HEK293 (cell line): ENCODE results near the gene IL1RAPL1.
A peak's percentile ranks its signal among the peaks of the same experiment; 100 is the strongest.

ENCODE experiments used
- CTCF ChIA-PET: fragments of 350-600 bp; formaldehyde crosslinking; extraction: SDS; loops from one replicate; lab custom pipeline; 2021; ENCODE audit warnings: antibody characterized with exemption; lab: Yijun Ruan, JAX
- POLR2A ChIA-PET: fragments of 300-600 bp; formaldehyde crosslinking; extraction: SDS; loops from one replicate; lab custom pipeline; 2020; ENCODE audit warnings: antibody characterized with exemption, inconsistent platforms; lab: Yijun Ruan, JAX
- H3K27ac ChIP-seq: fragments of 200-500 bp; sonication (Bioruptor generic); 2 replicates; pipeline ENCODE4 v1.5.1; 2014; ENCODE audit warnings: low read depth, low read length, control low read depth, inconsistent platforms; ENCODE audit errors: extremely low read depth
- H3K36me3 ChIP-seq, 2 experiments: fragments of 200-500 bp in 1 of 2; sonication (Bioruptor generic) in 1 of 2; 1 replicate in 1 of 2; 2 replicates in 1 of 2; pipeline ENCODE4 v1.5.1; 2014 to 2017; ENCODE audit warnings: inconsistent platforms in 2 of 2, low read length in 2 of 2; ENCODE audit not compliant: control insufficient read depth in 2 of 2, insufficient read depth in 1 of 2
- H3K4me1 ChIP-seq: fragments of 200-500 bp; sonication (Bioruptor generic); 2 replicates; pipeline ENCODE4 v1.5.1; 2014; ENCODE audit warnings: mild to moderate bottlenecking, low read length, inconsistent platforms; ENCODE audit not compliant: control insufficient read depth, insufficient read depth
- H3K4me3 ChIP-seq: 2 replicates; pipeline ENCODE4 v1.5.1; 2011; ENCODE audit warnings: low read depth, mild to moderate bottlenecking, control low read depth, low read length, moderate library complexity
- H3K9me3 ChIP-seq: fragments of 200-500 bp; sonication (Bioruptor generic); 2 replicates; pipeline ENCODE4 v1.5.1; 2014; ENCODE audit warnings: low read depth, low read length, inconsistent platforms; ENCODE audit not compliant: control insufficient read depth, insufficient read depth
- GLIS2 ChIP-seq: fragments of 450-650 bp; formaldehyde crosslinking; IDR thresholded peaks from 2 replicates; pipeline ENCODE4 v1.5.1; 2016; ENCODE audit warnings: missing biosample characterization, missing genetic modification characterization
- MYNN ChIP-seq: fragments of 450-650 bp; formaldehyde crosslinking; IDR thresholded peaks from 2 replicates; pipeline ENCODE4 v1.5.1; 2016; ENCODE audit warnings: missing biosample characterization, missing genetic modification characterization, borderline replicate concordance
- SCRT1 ChIP-seq: fragments of 450-650 bp; formaldehyde crosslinking; IDR thresholded peaks from 2 replicates; pipeline ENCODE4 v1.5.1; 2016; ENCODE audit warnings: missing biosample characterization, missing genetic modification characterization, borderline replicate concordance
- SETDB1 ChIP-seq: IDR thresholded peaks from one replicate; pipeline ENCODE4 v1.6.1; 2017; ENCODE audit warnings: mild to moderate bottlenecking, low read length, moderate library complexity, mixed read lengths; ENCODE audit not compliant: insufficient read length
- SP3 ChIP-seq: fragments of 450-650 bp; formaldehyde crosslinking; IDR thresholded peaks from 2 replicates; pipeline ENCODE4 v1.5.1; 2016; ENCODE audit warnings: missing biosample characterization, missing genetic modification characterization
- SP7 ChIP-seq: fragments of 450-650 bp; formaldehyde crosslinking; IDR thresholded peaks from 2 replicates; pipeline ENCODE4 v1.5.1; 2016; ENCODE audit warnings: missing biosample characterization, missing genetic modification characterization
- TRIM28 ChIP-seq: IDR thresholded peaks from 2 replicates; pipeline ENCODE4 v1.6.1; 2011; ENCODE audit warnings: low read length, control low read depth, borderline replicate concordance
- ZBTB17 ChIP-seq: fragments of 450-650 bp; formaldehyde crosslinking; IDR thresholded peaks from 2 replicates; pipeline ENCODE4 v1.5.1; 2016; ENCODE audit warnings: missing biosample characterization, missing genetic modification characterization
- ZBTB8A ChIP-seq: fragments of 450-650 bp; formaldehyde crosslinking; IDR thresholded peaks from 2 replicates; pipeline ENCODE4 v1.5.1; 2016; ENCODE audit warnings: missing biosample characterization, missing genetic modification characterization
- ZFP3 ChIP-seq: fragments of 450-650 bp; formaldehyde crosslinking; IDR thresholded peaks from 2 replicates; pipeline ENCODE4 v1.5.1; 2016; ENCODE audit warnings: low read depth, missing biosample characterization, missing genetic modification characterization
- ZFP41 ChIP-seq: fragments of 450-650 bp; formaldehyde crosslinking; IDR thresholded peaks from 2 replicates; pipeline ENCODE4 v1.5.1; 2016; ENCODE audit warnings: missing biosample characterization, missing genetic modification characterization, borderline replicate concordance
- ZIC2 ChIP-seq: fragments of 450-650 bp; formaldehyde crosslinking; IDR thresholded peaks from 2 replicates; pipeline ENCODE4 v1.5.1; 2016; ENCODE audit warnings: missing biosample characterization, missing genetic modification characterization
- ZNF132 ChIP-seq: fragments of 450-650 bp; formaldehyde crosslinking; IDR thresholded peaks from 2 replicates; pipeline ENCODE4 v1.5.1; 2017; ENCODE audit warnings: missing biosample characterization, missing genetic modification characterization, borderline replicate concordance
- ZNF138 ChIP-seq: fragments of 450-650 bp; formaldehyde crosslinking; IDR thresholded peaks from 2 replicates; pipeline ENCODE4 v1.5.1; 2016; ENCODE audit warnings: missing biosample characterization, missing genetic modification characterization, borderline replicate concordance
- ZNF140 ChIP-seq: fragments of 450-650 bp; formaldehyde crosslinking; IDR thresholded peaks from 2 replicates; pipeline ENCODE4 v1.5.1; 2016; ENCODE audit warnings: missing biosample characterization, missing genetic modification characterization
- ZNF16 ChIP-seq: fragments of 450-650 bp; formaldehyde crosslinking; IDR thresholded peaks from 2 replicates; pipeline ENCODE4 v1.5.1; 2016; ENCODE audit warnings: low read depth, missing biosample characterization, missing genetic modification characterization
- ZNF2 ChIP-seq: fragments of 450-650 bp; formaldehyde crosslinking; IDR thresholded peaks from 2 replicates; pipeline ENCODE4 v1.5.1; 2016; ENCODE audit warnings: missing biosample characterization, missing genetic modification characterization
- ZNF274 ChIP-seq, 2 experiments: fragments of 200-500 bp in 1 of 2; fragments of 450-650 bp in 1 of 2; sonication (Bioruptor generic) in 1 of 2; formaldehyde crosslinking in 1 of 2; IDR thresholded peaks; 2 replicates each; pipeline versions ENCODE4 v1.5.1 to v1.6.1; 2014 to 2016; ENCODE audit warnings: borderline replicate concordance in 1 of 2, inconsistent platforms in 1 of 2, low read length in 1 of 2, missing biosample characterization in 1 of 2, missing genetic modification characterization in 1 of 2
- ZNF37A ChIP-seq: fragments of 450-650 bp; IDR thresholded peaks from 2 replicates; pipeline ENCODE4 v1.5.1; 2018; ENCODE audit warnings: missing biosample characterization, missing genetic modification characterization
- ZNF521 ChIP-seq: fragments of 450-650 bp; formaldehyde crosslinking; IDR thresholded peaks from 2 replicates; pipeline ENCODE4 v1.5.1; 2017; ENCODE audit warnings: missing biosample characterization, mild to moderate bottlenecking, missing genetic modification characterization
- ZNF777 ChIP-seq: fragments of 450-650 bp; formaldehyde crosslinking; IDR thresholded peaks from 2 replicates; pipeline ENCODE4 v1.5.1; 2017; ENCODE audit warnings: missing biosample characterization, missing genetic modification characterization, borderline replicate concordance
- ZNF791 ChIP-seq: fragments of 450-650 bp; formaldehyde crosslinking; IDR thresholded peaks from 2 replicates; pipeline ENCODE4 v1.5.1; 2016; ENCODE audit warnings: missing biosample characterization, missing genetic modification characterization
- ZNF843 ChIP-seq: fragments of 450-650 bp; formaldehyde crosslinking; IDR thresholded peaks from 2 replicates; pipeline ENCODE4 v1.5.1; 2016; ENCODE audit warnings: missing biosample characterization, missing genetic modification characterization
- TF ChIP-seq, protein P1 (sequence below): fragments of 450-650 bp; formaldehyde crosslinking; IDR thresholded peaks from 2 replicates; pipeline ENCODE4 v1.5.1; 2016; ENCODE audit warnings: missing biosample characterization, missing genetic modification characterization
- TF ChIP-seq, protein P2 (sequence below): fragments of 450-650 bp; formaldehyde crosslinking; IDR thresholded peaks from 2 replicates; pipeline ENCODE4 v1.5.1; 2016; ENCODE audit warnings: missing biosample characterization, missing genetic modification characterization
- TF ChIP-seq, protein P3 (sequence below): fragments of 450-650 bp; formaldehyde crosslinking; IDR thresholded peaks from 2 replicates; pipeline ENCODE4 v1.5.1; 2016; ENCODE audit warnings: missing biosample characterization, missing genetic modification characterization, borderline replicate concordance
- TF ChIP-seq, protein P4 (sequence below): fragments of 450-650 bp; formaldehyde crosslinking; IDR thresholded peaks from 2 replicates; pipeline ENCODE4 v1.5.1; 2016; ENCODE audit warnings: missing biosample characterization, missing genetic modification characterization, low read depth

The IL1RAPL1 gene

DNA sequence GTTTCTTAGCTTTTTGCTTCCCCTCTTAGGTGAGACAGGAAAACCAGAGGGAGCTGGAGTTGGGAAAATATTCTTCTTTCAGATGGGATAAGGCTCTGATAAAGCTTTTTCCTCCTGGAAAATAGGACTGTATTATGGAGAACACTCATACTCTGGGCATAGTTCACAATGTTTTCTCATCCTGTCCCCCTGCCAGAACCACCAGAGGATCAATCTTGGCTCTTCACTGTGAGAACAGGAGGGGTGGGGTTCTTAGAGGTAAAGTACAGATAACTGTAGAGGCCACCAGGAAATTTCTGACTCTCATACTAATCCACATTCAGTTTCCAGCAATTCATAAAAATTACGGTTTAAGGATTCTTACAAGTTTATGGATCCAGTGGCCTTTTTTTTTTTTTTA, 966.3 kb downstream of the IL1RAPL1 start (continued):
- no peak for TF ChIP-seq ZNF2 (tag by site-specific recombination)
- TF ChIP-seq ZNF140, result no peak
- TF ChIP-seq ZNF37A (tag by site-specific recombination), result no peak

DNA sequence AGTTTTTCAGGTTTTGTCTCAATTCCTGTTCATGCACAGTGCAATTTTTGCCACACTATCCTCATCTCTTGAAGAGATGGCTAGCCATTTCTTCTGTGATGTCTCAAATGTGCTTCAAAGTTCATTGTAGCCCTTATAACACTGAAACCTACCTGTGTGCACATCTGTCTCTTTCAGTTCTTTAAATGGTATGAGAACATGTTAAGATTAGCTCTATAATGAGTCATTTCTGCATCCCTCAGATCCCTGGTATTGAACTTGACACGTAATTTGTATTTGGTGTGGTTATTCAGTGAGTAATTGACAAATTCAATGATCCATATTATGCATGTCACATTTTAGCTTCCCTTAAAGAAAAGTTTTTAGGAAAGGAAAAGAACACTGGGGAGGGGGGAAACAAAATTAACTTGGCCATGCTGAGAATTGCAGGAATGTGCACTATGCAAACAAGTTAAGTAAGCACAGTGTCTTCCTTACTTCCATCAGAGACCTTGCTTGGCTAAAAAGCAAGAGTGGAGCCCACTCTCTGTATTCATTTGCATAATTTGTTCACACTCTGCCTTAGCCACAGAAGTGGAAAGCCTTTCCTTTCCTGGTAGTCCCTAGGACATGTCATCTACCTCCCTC, 968.3 kb downstream of the IL1RAPL1 start:
- no peaks in the 10 kb centered on the region for H3K9me3 ChIP-seq
- ChIA-PET POLR2A (no interaction called here), CTCF (no interaction called here)
- H3K4me1 ChIP-seq, result no peaks in the 10 kb centered on the region
- H3K36me3 ChIP-seq, result no peaks in the 10 kb centered on the region
- no peak overlapping the region for H3K4me3 ChIP-seq
- TF ChIP-seq, protein P1, sequence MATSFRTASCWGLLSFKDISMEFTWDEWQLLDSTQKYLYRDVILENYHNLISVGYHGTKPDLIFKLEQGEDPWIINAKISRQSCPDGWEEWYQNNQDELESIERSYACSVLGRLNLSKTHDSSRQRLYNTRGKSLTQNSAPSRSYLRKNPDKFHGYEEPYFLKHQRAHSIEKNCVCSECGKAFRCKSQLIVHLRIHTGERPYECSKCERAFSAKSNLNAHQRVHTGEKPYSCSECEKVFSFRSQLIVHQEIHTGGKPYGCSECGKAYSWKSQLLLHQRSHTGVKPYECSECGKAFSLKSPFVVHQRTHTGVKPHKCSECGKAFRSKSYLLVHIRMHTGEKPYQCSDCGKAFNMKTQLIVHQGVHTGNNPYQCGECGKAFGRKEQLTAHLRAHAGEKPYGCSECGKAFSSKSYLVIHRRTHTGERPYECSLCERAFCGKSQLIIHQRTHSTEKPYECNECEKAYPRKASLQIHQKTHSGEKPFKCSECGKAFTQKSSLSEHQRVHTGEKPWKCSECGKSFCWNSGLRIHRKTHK (tag by site-specific recombination), result no peak
- TF ChIP-seq SP3 (tag by site-specific recombination) (no peak), SP7 (tag by site-specific recombination) (no peak), ZNF274 (IDR thresholded peaks at IDR 0.05; ENCODE audit: low read length) (no peak), ZNF274 (tag by site-specific recombination; IDR thresholded peaks at IDR 0.05; ENCODE audit: borderline replicate concordance) (no peak), ZBTB8A (tag by site-specific recombination) (no peak), ZFP3 (tag by site-specific recombination) (no peak), MYNN (tag by site-specific recombination) (no peak), ZNF16 (tag by site-specific recombination) (no peak), ZFP41 (tag by site-specific recombination) (no peak)
- no peak overlapping the region for H3K27ac ChIP-seq

DNA sequence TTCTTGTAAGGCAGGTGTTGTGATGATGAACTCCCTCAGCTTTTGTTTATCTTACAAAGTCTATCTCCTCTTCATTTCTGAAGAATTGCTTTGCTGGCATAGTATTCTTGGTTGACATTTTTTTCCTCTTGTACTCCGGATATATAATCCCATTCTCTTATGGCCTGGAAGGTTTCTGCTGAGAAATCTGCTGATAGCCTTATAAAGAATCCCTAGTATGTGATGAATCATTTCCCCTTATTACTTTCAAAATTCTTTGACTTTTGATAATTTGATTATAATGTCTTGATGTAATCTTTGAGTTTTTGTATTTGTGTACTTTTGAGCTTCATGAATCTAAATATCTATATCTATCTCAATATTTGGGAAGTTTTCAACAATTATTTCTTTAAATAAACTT, 972.8 kb downstream of the IL1RAPL1 start:
- no peak overlapping the region for H3K4me3 ChIP-seq
- CTCF ChIA-PET, result no interaction called here
- POLR2A ChIA-PET, result no interaction called here

More for the DNA sequence above, 972.8 kb downstream of the IL1RAPL1 start:
- H3K4me1 ChIP-seq, result no peaks in the 10 kb centered on the region
- no peaks in the 10 kb centered on the region for H3K9me3 ChIP-seq
- no peaks in the 10 kb centered on the region for H3K36me3 ChIP-seq
- TF ChIP-seq, protein P2, sequence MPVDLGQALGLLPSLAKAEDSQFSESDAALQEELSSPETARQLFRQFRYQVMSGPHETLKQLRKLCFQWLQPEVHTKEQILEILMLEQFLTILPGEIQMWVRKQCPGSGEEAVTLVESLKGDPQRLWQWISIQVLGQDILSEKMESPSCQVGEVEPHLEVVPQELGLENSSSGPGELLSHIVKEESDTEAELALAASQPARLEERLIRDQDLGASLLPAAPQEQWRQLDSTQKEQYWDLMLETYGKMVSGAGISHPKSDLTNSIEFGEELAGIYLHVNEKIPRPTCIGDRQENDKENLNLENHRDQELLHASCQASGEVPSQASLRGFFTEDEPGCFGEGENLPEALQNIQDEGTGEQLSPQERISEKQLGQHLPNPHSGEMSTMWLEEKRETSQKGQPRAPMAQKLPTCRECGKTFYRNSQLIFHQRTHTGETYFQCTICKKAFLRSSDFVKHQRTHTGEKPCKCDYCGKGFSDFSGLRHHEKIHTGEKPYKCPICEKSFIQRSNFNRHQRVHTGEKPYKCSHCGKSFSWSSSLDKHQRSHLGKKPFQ, result no peak
- TF ChIP-seq SETDB1, result peak; percentile 90
- TF ChIP-seq TRIM28, result peak; percentile 79; the same call in 1 of the 2 replicates
- TF ChIP-seq, protein P3, sequence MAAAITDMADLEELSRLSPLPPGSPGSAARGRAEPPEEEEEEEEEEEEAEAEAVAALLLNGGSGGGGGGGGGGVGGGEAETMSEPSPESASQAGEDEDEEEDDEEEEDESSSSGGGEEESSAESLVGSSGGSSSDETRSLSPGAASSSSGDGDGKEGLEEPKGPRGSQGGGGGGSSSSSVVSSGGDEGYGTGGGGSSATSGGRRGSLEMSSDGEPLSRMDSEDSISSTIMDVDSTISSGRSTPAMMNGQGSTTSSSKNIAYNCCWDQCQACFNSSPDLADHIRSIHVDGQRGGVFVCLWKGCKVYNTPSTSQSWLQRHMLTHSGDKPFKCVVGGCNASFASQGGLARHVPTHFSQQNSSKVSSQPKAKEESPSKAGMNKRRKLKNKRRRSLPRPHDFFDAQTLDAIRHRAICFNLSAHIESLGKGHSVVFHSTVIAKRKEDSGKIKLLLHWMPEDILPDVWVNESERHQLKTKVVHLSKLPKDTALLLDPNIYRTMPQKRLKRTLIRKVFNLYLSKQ (tag by site-specific recombination), result no peak
- TF ChIP-seq ZFP3 (tag by site-specific recombination), result no peak
- TF ChIP-seq ZNF138 (tag by site-specific recombination), result no peak
- TF ChIP-seq ZNF521 (tag by site-specific recombination), result no peak
- TF ChIP-seq GLIS2, result no peak
- no peak for TF ChIP-seq ZNF843 (tag by site-specific recombination)
- TF ChIP-seq, protein P4, sequence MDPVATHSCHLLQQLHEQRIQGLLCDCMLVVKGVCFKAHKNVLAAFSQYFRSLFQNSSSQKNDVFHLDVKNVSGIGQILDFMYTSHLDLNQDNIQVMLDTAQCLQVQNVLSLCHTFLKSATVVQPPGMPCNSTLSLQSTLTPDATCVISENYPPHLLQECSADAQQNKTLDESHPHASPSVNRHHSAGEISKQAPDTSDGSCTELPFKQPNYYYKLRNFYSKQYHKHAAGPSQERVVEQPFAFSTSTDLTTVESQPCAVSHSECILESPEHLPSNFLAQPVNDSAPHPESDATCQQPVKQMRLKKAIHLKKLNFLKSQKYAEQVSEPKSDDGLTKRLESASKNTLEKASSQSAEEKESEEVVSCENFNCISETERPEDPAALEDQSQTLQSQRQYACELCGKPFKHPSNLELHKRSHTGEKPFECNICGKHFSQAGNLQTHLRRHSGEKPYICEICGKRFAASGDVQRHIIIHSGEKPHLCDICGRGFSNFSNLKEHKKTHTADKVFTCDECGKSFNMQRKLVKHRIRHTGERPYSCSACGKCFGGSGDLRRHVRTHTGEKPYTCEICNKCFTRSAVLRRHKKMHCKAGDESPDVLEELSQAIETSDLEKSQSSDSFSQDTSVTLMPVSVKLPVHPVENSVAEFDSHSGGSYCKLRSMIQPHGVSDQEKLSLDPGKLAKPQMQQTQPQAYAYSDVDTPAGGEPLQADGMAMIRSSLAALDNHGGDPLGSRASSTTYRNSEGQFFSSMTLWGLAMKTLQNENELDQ (tag by site-specific recombination), result no peak
- no peak for TF ChIP-seq ZNF777 (tag by site-specific recombination)
- no peak for TF ChIP-seq ZIC2 (tag by site-specific recombination)
- TF ChIP-seq SCRT1, result no peak
- no peak for TF ChIP-seq ZBTB17 (tag by site-specific recombination)
- no peak for TF ChIP-seq ZNF132 (tag by site-specific recombination)
- peak; percentile 66 for TF ChIP-seq ZNF791 (tag by site-specific recombination)
- TF ChIP-seq, all 188 proteins: peak for 3
- no peak overlapping the region for H3K27ac ChIP-seq
